GM12878 (cell line): ENCODE measurements around the gene AHCYL2. TPM values are rescaled to one million over a fixed set of nuclear protein-coding genes. Genes with fewer than 3 reads are reported as not detected.

ENCODE experiments used
- ATAC-seq: fragments of 200-7000 bp; cut with Tn5 transposase; 3 replicates; pipeline ENCODE4 v1.9.1; 2020; ENCODE audit warnings: mild to moderate bottlenecking, moderate library complexity
- BruUV-seq: library from RNA; stranded (reverse); fragments of 400-500 nt; replicated peaks from 2 replicates; lab custom pipeline; 2021; lab: Mats Ljungman, UMichigan
- CTCF ChIA-PET: fragments of 300-600 bp; sonication (Branson Sonifier 250); formaldehyde crosslinking; extraction: SDS; loops from one replicate; lab custom pipeline; 2021; ENCODE audit warnings: inconsistent platforms; lab: Yijun Ruan, JAX
- POLR2A ChIA-PET: fragments of 350-600 bp; formaldehyde crosslinking; extraction: SDS; loops from one replicate; lab custom pipeline; 2021; ENCODE audit warnings: inconsistent platforms; lab: Charles Lee
- RAD21 ChIA-PET: fragments of 300-600 bp; sonication (Branson Sonifier 250); formaldehyde crosslinking; loops from one replicate; lab custom pipeline; 2023; ENCODE audit warnings: antibody characterized with exemption; ENCODE audit not compliant: unreplicated experiment; lab: Charles Lee
- SMC1A ChIA-PET: fragments of 300-600 bp; sonication (Branson Sonifier 250); formaldehyde crosslinking; loops from one replicate; lab custom pipeline; 2023; ENCODE audit not compliant: unreplicated experiment, uncharacterized antibody; lab: Charles Lee
- DNase-seq: peaks from one replicate; pipeline ENCODE4 v3.0.0-alpha.2; 2011; ENCODE audit warnings: low read depth, low spot score
- FAIRE-seq: peaks from 3 replicates; lab custom pipeline; 2011; peaks lifted over from hg19 to GRCh38; lab: Jason Lieb, UNC
- H2AFZ ChIP-seq: 2 replicates; pipeline ENCODE4 v1.6.0; 2011; ENCODE audit warnings: low read depth, low read length, control low read depth; ENCODE audit not compliant: control insufficient read depth
- H3K27ac ChIP-seq: 2 replicates; pipeline ENCODE4 v1.5.1; 2011; ENCODE audit warnings: control low read depth; ENCODE audit not compliant: control insufficient read depth, insufficient read depth
- H3K27me3 ChIP-seq, 2 experiments: replicated peaks in 1 of 2; 2 replicates each; pipeline versions ENCODE4 v1.6.0 to v1.6.1; 2011; ENCODE audit warnings: low read length in 1 of 2; ENCODE audit not compliant: control insufficient read depth in 2 of 2, insufficient read depth in 2 of 2
- H3K36me3 ChIP-seq, 2 experiments: 2 replicates each; pipeline ENCODE4 v1.5.1; 2011; ENCODE audit warnings: low read length in 1 of 2; ENCODE audit not compliant: control insufficient read depth in 2 of 2, insufficient read depth in 2 of 2
- H3K4me1 ChIP-seq: 2 replicates; pipeline ENCODE4 v1.6.1; 2011; ENCODE audit warnings: mild to moderate bottlenecking, low read length, moderate library complexity, mixed read lengths; ENCODE audit not compliant: control insufficient read depth, insufficient read depth
- H3K4me2 ChIP-seq: 2 replicates; pipeline ENCODE4 v1.6.0; 2011; ENCODE audit warnings: control low read depth; ENCODE audit not compliant: control insufficient read depth, insufficient read depth
- H3K4me3 ChIP-seq: fragments of 200-600 bp; sonication (generic); 2 replicates; pipeline ENCODE4 v1.5.1; 2016
- H3K79me2 ChIP-seq: 2 replicates; pipeline ENCODE4 v1.6.0; 2011; ENCODE audit warnings: low read length; ENCODE audit not compliant: control insufficient read depth, insufficient read depth
- H3K9ac ChIP-seq: 2 replicates; pipeline ENCODE4 v1.8.0; 2011; ENCODE audit warnings: low read length, control low read depth, mixed read lengths; ENCODE audit not compliant: control insufficient read depth, insufficient read depth
- H3K9me3 ChIP-seq: replicated peaks from 3 replicates; pipeline ENCODE4 v1.5.1; 2011; ENCODE audit warnings: mild to moderate bottlenecking, low read length; ENCODE audit not compliant: control insufficient read depth, insufficient read depth
- H4K20me1 ChIP-seq: 2 replicates; pipeline ENCODE4 v1.6.0; 2011; ENCODE audit not compliant: control insufficient read depth, insufficient read depth
- CBX5 ChIP-seq: sonication (generic); IDR thresholded peaks from 2 replicates; pipeline ENCODE4 v1.6.1; 2016; ENCODE audit warnings: low read depth, moderate library complexity, mild to moderate bottlenecking, inconsistent platforms
- CREB1 ChIP-seq: IDR thresholded peaks from 2 replicates; pipeline ENCODE4 v1.6.1; 2012; ENCODE audit warnings: low read depth, mild to moderate bottlenecking, inconsistent platforms
- GABPA ChIP-seq: IDR thresholded peaks from 2 replicates; pipeline ENCODE4 v1.6.1; 2014; ENCODE audit warnings: antibody characterized with exemption, low read depth, mild to moderate bottlenecking, inconsistent platforms
- HDAC2 ChIP-seq: fragments of 200-600 bp; sonication (generic); IDR thresholded peaks from 2 replicates; pipeline ENCODE4 v1.6.1; 2017
- HDAC6 ChIP-seq: fragments of 200-600 bp; sonication (generic); IDR thresholded peaks from one replicate; pipeline ENCODE4 v1.8.0; 2017; ENCODE audit warnings: antibody characterized with exemption; ENCODE audit not compliant: unreplicated experiment
- PAX8 ChIP-seq: fragments of 450-650 bp; IDR thresholded peaks from 2 replicates; pipeline ENCODE4 v1.6.1; 2017; ENCODE audit warnings: mild to moderate bottlenecking, moderate library complexity
- YY1 ChIP-seq: IDR thresholded peaks from 2 replicates; pipeline ENCODE4 v1.6.1; 2011; ENCODE audit warnings: low read depth, mild to moderate bottlenecking, low read length
- WGBS: methylation state at CpG from one replicate; pipeline ENCODE4 v1.1.6; 2016; ENCODE audit warnings: low lambda C conversion rate; ENCODE audit not compliant: insufficient replicate concordance, insufficient coverage; ENCODE audit errors: missing lambda C conversion rate; 5-methylcytosine and 5-hydroxymethylcytosine counted together
- in situ Hi-C: fragments of 300-500 bp; cut with MboI; formaldehyde crosslinking; loops from 9 replicates; pipeline ENCODE4 v1.14.3; 2018; ENCODE audit warnings: mixed read lengths
- intact Hi-C: fragments of 100-400 bp; cut with micrococcal nuclease; formaldehyde crosslinking; loops from one replicate; pipeline ENCODE4 v1.14.2; 2022; ENCODE audit not compliant: unreplicated experiment
- polyA plus RNA-seq, 11 experiments: library from polyadenylated mRNA; depleted of rRNA in 4 of 11; unstranded in 6 of 11; stranded (reverse) in 5 of 11; fragments of >200 nt; fragmentation: Nextera tagmentation in 4 of 11; fragmentation: Illumina TruSeq in 1 of 11; extraction: Ambion mirVana in 4 of 11; extraction: Trizol in 1 of 11; gene quantifications; 1 replicate in 1 of 11; 2 replicates in 10 of 11; pipeline versions ENCODE4 v1.2.1 to v1.2.3, GENCODE V29; 2011 to 2016; ENCODE audit warnings: inconsistent platforms in 2 of 11, missing spikeins in 2 of 11, low read depth in 1 of 11
- total RNA-seq, 4 experiments: library from RNA; depleted of rRNA in 3 of 4; stranded (reverse); fragments of >200 nt in 3 of 4; fragmentation: Illumina TruSeq in 1 of 4; extraction: Trizol in 1 of 4; gene quantifications; 2 replicates each; pipeline versions ENCODE4 v1.2.1 to v1.2.3, GENCODE V29; 2013 to 2021
- TF ChIP-seq, protein P1 (sequence below): fragments of 450-650 bp; IDR thresholded peaks from 2 replicates; pipeline ENCODE4 v1.6.1; 2017; ENCODE audit warnings: borderline replicate concordance
- TF ChIP-seq, protein P2 (sequence below): fragments of 450-650 bp; IDR thresholded peaks from 2 replicates; pipeline ENCODE4 v1.6.1; 2017; ENCODE audit warnings: mild to moderate bottlenecking, low read depth, inconsistent platforms; ENCODE audit not compliant: poor library complexity, severe bottlenecking
- TF ChIP-seq, protein P3 (sequence below): fragments of 450-650 bp; IDR thresholded peaks from 2 replicates; pipeline ENCODE4 v1.6.1; 2016; ENCODE audit warnings: mild to moderate bottlenecking, moderate library complexity, borderline replicate concordance
- TF ChIP-seq, protein P4 (sequence below): IDR thresholded peaks from 2 replicates; pipeline ENCODE4 v1.6.1; 2012; ENCODE audit warnings: low read depth, low read length, improper control_type of control experiment
- TF ChIP-seq, protein P5 (sequence below): fragments of 150-350 bp; IDR thresholded peaks from 2 replicates; pipeline ENCODE4 v1.6.1; 2016; ENCODE audit warnings: low read depth, low read length

AHCYL2 gene
- total and polyA plus RNA-seq, 10 of the 15 experiments (the other 5 are each of a cell fraction or from before 2014, with no cell fraction given), result 1.7 to 29.1 (median 5.4) TPM

DNA sequence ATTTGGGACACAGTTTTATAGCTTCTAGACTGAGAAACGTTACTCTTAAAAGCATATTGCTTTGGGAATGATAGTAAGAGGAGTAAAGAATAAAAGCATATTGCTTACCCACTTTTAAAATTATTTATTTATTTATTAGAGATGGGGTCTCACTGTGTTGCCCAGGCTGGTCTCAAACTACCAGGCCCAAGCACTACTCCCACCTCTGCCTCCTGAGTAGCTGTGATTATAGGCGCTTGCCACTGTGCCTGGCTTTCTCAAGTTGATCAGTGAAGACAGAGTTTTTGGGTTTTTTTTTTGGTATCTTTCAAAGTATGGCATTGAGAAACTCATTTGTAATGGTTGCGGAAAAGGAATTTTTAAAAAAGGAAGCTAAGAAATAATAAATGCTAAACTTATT, 68.0 kb downstream of the AHCYL2 start:
- ChIA-PET CTCF (interaction anchor here (0.6 to 1.2 kb wide), 4 partner anchors 74 to 172 kb away, joined by 3 to 6 read pairs (median 3); no protein-coding TSS in a partner anchor), RAD21 (no interaction called here), POLR2A (interaction anchor here (1.0 kb wide), 1 partner anchor 9 kb away, joined by 3 read pairs; no protein-coding TSS in a partner anchor), SMC1A (interaction anchor here (0.7 kb wide), 1 partner anchor 34 kb away, joined by 3 read pairs; no protein-coding TSS in a partner anchor)
- no peak overlapping the region for H3K4me3 ChIP-seq
- H3K4me2 ChIP-seq, result no peak overlapping the region
- DNase-seq (no peak), ATAC-seq (no peak), FAIRE-seq (no peak)
- in situ Hi-C loops, result no loop called here
- intact Hi-C loops, result no loop called here
- no TSS peak for BruUV-seq
- no peaks in the 10 kb centered on the region for H3K27me3 ChIP-seq
- H3K4me1 ChIP-seq, result no peaks in the 10 kb centered on the region
- H2AFZ ChIP-seq, result no peak overlapping the region
- H3K9ac ChIP-seq, result no peak overlapping the region
- 94% methylated on average over 3 of the region's 3 CpGs for WGBS
- no peaks in the 10 kb centered on the region for H3K9me3 ChIP-seq
- H4K20me1 ChIP-seq, result no peaks in the 10 kb centered on the region
- no peaks in the 10 kb centered on the region for H3K79me2 ChIP-seq
- H3K27ac ChIP-seq, result no peak overlapping the region
- no peaks in the 10 kb centered on the region for H3K36me3 ChIP-seq
- TF ChIP-seq CBX5 (no peak), PAX8 (no peak), YY1 (no peak), CREB1 (no peak), HDAC6 (no peak), GABPA (no peak), HDAC2 (no peak)
- TF ChIP-seq, protein P1, sequence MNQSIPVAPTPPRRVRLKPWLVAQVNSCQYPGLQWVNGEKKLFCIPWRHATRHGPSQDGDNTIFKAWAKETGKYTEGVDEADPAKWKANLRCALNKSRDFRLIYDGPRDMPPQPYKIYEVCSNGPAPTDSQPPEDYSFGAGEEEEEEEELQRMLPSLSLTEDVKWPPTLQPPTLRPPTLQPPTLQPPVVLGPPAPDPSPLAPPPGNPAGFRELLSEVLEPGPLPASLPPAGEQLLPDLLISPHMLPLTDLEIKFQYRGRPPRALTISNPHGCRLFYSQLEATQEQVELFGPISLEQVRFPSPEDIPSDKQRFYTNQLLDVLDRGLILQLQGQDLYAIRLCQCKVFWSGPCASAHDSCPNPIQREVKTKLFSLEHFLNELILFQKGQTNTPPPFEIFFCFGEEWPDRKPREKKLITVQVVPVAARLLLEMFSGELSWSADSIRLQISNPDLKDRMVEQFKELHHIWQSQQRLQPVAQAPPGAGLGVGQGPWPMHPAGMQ, result no peak
- TF ChIP-seq, protein P2, sequence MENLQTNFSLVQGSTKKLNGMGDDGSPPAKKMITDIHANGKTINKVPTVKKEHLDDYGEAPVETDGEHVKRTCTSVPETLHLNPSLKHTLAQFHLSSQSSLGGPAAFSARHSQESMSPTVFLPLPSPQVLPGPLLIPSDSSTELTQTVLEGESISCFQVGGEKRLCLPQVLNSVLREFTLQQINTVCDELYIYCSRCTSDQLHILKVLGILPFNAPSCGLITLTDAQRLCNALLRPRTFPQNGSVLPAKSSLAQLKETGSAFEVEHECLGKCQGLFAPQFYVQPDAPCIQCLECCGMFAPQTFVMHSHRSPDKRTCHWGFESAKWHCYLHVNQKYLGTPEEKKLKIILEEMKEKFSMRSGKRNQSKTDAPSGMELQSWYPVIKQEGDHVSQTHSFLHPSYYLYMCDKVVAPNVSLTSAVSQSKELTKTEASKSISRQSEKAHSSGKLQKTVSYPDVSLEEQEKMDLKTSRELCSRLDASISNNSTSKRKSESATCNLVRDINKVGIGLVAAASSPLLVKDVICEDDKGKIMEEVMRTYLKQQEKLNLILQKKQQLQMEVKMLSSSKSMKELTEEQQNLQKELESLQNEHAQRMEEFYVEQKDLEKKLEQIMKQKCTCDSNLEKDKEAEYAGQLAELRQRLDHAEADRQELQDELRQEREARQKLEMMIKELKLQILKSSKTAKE, result no peak
- TF ChIP-seq, protein P3, sequence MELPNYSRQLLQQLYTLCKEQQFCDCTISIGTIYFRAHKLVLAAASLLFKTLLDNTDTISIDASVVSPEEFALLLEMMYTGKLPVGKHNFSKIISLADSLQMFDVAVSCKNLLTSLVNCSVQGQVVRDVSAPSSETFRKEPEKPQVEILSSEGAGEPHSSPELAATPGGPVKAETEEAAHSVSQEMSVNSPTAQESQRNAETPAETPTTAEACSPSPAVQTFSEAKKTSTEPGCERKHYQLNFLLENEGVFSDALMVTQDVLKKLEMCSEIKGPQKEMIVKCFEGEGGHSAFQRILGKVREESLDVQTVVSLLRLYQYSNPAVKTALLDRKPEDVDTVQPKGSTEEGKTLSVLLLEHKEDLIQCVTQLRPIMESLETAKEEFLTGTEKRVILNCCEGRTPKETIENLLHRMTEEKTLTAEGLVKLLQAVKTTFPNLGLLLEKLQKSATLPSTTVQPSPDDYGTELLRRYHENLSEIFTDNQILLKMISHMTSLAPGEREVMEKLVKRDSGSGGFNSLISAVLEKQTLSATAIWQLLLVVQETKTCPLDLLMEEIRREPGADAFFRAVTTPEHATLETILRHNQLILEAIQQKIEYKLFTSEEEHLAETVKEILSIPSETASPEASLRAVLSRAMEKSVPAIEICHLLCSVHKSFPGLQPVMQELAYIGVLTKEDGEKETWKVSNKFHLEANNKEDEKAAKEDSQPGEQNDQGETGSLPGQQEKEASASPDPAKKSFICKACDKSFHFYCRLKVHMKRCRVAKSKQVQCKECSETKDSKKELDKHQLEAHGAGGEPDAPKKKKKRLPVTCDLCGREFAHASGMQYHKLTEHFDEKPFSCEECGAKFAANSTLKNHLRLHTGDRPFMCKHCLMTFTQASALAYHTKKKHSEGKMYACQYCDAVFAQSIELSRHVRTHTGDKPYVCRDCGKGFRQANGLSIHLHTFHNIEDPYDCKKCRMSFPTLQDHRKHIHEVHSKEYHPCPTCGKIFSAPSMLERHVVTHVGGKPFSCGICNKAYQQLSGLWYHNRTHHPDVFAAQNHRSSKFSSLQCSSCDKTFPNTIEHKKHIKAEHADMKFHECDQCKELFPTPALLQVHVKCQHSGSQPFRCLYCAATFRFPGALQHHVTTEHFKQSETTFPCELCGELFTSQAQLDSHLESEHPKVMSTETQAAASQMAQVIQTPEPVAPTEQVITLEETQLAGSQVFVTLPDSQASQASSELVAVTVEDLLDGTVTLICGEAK, result no peak
- TF ChIP-seq, protein P4, sequence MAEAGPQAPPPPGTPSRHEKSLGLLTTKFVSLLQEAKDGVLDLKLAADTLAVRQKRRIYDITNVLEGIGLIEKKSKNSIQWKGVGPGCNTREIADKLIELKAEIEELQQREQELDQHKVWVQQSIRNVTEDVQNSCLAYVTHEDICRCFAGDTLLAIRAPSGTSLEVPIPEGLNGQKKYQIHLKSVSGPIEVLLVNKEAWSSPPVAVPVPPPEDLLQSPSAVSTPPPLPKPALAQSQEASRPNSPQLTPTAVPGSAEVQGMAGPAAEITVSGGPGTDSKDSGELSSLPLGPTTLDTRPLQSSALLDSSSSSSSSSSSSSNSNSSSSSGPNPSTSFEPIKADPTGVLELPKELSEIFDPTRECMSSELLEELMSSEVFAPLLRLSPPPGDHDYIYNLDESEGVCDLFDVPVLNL, result no peak
- TF ChIP-seq, protein P5, sequence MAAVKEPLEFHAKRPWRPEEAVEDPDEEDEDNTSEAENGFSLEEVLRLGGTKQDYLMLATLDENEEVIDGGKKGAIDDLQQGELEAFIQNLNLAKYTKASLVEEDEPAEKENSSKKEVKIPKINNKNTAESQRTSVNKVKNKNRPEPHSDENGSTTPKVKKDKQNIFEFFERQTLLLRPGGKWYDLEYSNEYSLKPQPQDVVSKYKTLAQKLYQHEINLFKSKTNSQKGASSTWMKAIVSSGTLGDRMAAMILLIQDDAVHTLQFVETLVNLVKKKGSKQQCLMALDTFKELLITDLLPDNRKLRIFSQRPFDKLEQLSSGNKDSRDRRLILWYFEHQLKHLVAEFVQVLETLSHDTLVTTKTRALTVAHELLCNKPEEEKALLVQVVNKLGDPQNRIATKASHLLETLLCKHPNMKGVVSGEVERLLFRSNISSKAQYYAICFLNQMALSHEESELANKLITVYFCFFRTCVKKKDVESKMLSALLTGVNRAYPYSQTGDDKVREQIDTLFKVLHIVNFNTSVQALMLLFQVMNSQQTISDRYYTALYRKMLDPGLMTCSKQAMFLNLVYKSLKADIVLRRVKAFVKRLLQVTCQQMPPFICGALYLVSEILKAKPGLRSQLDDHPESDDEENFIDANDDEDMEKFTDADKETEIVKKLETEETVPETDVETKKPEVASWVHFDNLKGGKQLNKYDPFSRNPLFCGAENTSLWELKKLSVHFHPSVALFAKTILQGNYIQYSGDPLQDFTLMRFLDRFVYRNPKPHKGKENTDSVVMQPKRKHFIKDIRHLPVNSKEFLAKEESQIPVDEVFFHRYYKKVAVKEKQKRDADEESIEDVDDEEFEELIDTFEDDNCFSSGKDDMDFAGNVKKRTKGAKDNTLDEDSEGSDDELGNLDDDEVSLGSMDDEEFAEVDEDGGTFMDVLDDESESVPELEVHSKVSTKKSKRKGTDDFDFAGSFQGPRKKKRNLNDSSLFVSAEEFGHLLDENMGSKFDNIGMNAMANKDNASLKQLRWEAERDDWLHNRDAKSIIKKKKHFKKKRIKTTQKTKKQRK, result no peak
